Measurements from ENCODE around the gene IDE. TPM values are rescaled to one million over a fixed set of nuclear protein-coding genes. Genes with fewer than 3 reads are reported as not detected.

Gene IDE
- total and polyA plus RNA-seq, 2 donors (not counting 3 experiments of a cell fraction or from before 2014, with no cell fraction given): 10.7 to 52.6 TPM

DNA sequence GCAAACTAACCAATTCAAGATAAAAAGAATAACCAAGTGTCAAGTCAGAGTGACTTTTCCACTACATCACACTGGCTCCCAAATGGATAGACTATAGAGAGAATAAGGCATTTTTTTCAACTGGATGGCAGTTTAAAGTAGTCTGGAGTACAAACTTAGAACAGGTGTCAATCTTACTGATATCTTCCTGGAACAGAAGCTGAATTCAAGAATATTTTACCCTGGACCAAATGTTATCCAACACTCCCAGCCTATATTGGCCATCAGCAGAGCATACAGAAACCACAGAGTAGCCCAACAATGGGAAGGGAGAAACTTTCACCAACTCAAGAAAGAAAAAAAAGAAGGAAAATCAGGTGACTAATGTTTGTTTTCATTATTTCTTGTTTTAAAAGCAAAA, 11.5 kb downstream of the IDE start:
- intact Hi-C loops (cut with micrococcal nuclease): no loop called here
- FAIRE-seq: no peak
- Histone ChIP-seq H3K9me1 (replicated peaks; ENCODE audit: control insufficient read depth, extremely low read depth, insufficient read depth, low read length) (no peaks in the 10 kb centered on the region), H3K9ac (replicated peaks; ENCODE audit: extremely low read depth, insufficient read depth, low read length) (no peak overlapping the region), H4K20me1 (replicated peaks; ENCODE audit: control insufficient read depth, extremely low read depth, insufficient read depth, low read length) (no peaks in the 10 kb centered on the region), H3K27ac (ENCODE audit: insufficient read depth, low read depth, low read length) (no peak overlapping the region), H3K36me3 (ENCODE audit: control insufficient read depth in 2 of 2, extremely low read depth in 1 of 2, insufficient read depth in 2 of 2, low read length in 2 of 2) (peaks cover 2 to 7% of the 10 kb centered on the region in 2 experiments), H3K79me2 (ENCODE audit: control insufficient read depth, insufficient read depth, low read length) (peaks cover 49% of the 10 kb centered on the region), H3K27me3 (ENCODE audit: control insufficient read depth in 2 of 2, insufficient read depth in 2 of 2, low read length in 2 of 2) (no peaks in the 10 kb centered on the region), H3K4me2 (ENCODE audit: insufficient read depth, low read length) (no peak overlapping the region), H2AFZ (ENCODE audit: low read depth, low read length) (no peak overlapping the region), H3K4me3 (replicated peaks in 1 of 3; ENCODE audit: insufficient read depth in 1 of 3, low read depth in 1 of 3, low read length in 3 of 3) (no peak overlapping the region), H3K9me3 (replicated peaks; ENCODE audit: control insufficient read depth, insufficient read depth, low read length) (no peaks in the 10 kb centered on the region), H3K4me1 (ENCODE audit: control insufficient read depth, extremely low read depth, insufficient read depth, low read length) (no peaks in the 10 kb centered on the region)
- CTCF ChIA-PET: interaction anchor here (1.4 to 1.5 kb wide), 2 partner anchors 29 to 45 kb away, joined by 3 to 5 read pairs; no protein-coding TSS in a partner anchor
- dilution Hi-C loops (cut with MboI; ENCODE audit: extremely low pct_ligation_motif_present, low sequenced_read_pairs): no loop called here
- BruUV-seq (replicated peaks): no TSS peak
- no peak for DNase-seq (ENCODE audit: low read depth, low spot score)
- no peak for TF ChIP-seq FOS (IDR thresholded peaks at IDR 0.05; ENCODE audit: borderline replicate concordance, insufficient read depth, low read length)
- no peak for TF ChIP-seq EZH2 (IDR thresholded peaks at IDR 0.05; ENCODE audit: borderline replicate concordance, low read depth, low read length, severe bottlenecking)
- TF ChIP-seq, protein P1, sequence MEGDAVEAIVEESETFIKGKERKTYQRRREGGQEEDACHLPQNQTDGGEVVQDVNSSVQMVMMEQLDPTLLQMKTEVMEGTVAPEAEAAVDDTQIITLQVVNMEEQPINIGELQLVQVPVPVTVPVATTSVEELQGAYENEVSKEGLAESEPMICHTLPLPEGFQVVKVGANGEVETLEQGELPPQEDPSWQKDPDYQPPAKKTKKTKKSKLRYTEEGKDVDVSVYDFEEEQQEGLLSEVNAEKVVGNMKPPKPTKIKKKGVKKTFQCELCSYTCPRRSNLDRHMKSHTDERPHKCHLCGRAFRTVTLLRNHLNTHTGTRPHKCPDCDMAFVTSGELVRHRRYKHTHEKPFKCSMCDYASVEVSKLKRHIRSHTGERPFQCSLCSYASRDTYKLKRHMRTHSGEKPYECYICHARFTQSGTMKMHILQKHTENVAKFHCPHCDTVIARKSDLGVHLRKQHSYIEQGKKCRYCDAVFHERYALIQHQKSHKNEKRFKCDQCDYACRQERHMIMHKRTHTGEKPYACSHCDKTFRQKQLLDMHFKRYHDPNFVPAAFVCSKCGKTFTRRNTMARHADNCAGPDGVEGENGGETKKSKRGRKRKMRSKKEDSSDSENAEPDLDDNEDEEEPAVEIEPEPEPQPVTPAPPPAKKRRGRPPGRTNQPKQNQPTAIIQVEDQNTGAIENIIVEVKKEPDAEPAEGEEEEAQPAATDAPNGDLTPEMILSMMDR (IDR thresholded peaks at IDR 0.05; ENCODE audit: extremely low read depth in 1 of 2, insufficient read depth in 1 of 2, low read depth in 1 of 2, low read length in 2 of 2): no peak
- TF ChIP-seq GATA2 (IDR thresholded peaks at IDR 0.05; ENCODE audit: insufficient read depth, insufficient read length, low read depth, low read length): no peak
- no peak for TF ChIP-seq JUN (IDR thresholded peaks at IDR 0.05; ENCODE audit: borderline replicate concordance, insufficient read depth, insufficient read length, low read depth)
- no peak for TF ChIP-seq MYC (IDR thresholded peaks at IDR 0.05; ENCODE audit: low read depth, low read length)
- no peak for TF ChIP-seq POLR2A (IDR thresholded peaks at IDR 0.05; ENCODE audit: low read depth, low read length)
- TF ChIP-seq, protein P2, sequence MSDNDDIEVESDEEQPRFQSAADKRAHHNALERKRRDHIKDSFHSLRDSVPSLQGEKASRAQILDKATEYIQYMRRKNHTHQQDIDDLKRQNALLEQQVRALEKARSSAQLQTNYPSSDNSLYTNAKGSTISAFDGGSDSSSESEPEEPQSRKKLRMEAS (IDR thresholded peaks at IDR 0.05; ENCODE audit: insufficient read depth, insufficient read length): no peak
- no peak for TF ChIP-seq POLR2AphosphoS5 (IDR thresholded peaks at IDR 0.05; ENCODE audit: insufficient read depth, low read depth, low read length)
- POLR2A ChIA-PET: no interaction called here
